ENCODE results near the gene MICALL2. TPM values are rescaled to one million over a fixed set of nuclear protein-coding genes. Genes with fewer than 3 reads are reported as not detected.

The MICALL2 gene
- total RNA-seq, 1 experiment from 2014 or later, result 15.7 TPM

GRCh38 chr7:1388021-1388702 lies 71.1 kb downstream of the MICALL2 start (continued):
- no peak for TF ChIP-seq TEAD4 (CRISPR knock-in tag; IDR thresholded peaks at IDR 0.05)

DNA sequence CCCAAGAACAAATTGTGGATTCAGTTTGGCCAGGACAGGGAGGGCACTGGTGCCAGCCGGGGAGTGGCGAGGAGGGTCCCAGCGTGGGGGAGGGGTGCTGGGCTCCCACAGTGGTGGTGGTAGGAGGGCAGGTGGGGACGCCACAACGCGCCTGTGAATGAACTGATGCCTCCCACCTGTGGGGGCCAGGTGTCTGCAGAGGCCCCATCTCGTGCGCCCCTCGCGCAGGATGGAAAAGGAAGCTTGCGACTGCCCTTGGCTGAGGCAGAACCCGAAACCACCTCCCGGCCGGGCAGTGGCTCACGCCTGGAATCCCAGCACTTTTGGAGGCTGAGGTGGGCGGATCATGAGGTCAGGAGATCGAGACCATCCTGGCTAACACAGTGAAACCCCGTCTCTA lies 72.0 kb downstream of the MICALL2 start:
- ATAC-seq (no peak), DNase-seq (ENCODE audit: low spot score) (no peak)
- Mint-ChIP-seq H3K36me3 (no peaks in the 10 kb centered on the region), H3K4me1 (no peaks in the 10 kb centered on the region), H3K4me3 (no peak overlapping the region), H3K9me3 (peaks cover 11% of the 10 kb centered on the region), H3K27ac (no peak overlapping the region), H3K27me3 (ENCODE audit: low read depth) (peaks cover 3% of the 10 kb centered on the region; the same call in 1 of the 2 replicates)
- no peak for TF ChIP-seq ATF3 (CRISPR knock-in tag; conservative IDR thresholded peaks at IDR 0.05)
- TF ChIP-seq SOX15 (CRISPR knock-in tag; IDR thresholded peaks at IDR 0.05), result no peak
- no peak for TF ChIP-seq ESRRA (CRISPR knock-in tag; IDR thresholded peaks at IDR 0.05; ENCODE audit: borderline replicate concordance)
- TF ChIP-seq, protein P1, sequence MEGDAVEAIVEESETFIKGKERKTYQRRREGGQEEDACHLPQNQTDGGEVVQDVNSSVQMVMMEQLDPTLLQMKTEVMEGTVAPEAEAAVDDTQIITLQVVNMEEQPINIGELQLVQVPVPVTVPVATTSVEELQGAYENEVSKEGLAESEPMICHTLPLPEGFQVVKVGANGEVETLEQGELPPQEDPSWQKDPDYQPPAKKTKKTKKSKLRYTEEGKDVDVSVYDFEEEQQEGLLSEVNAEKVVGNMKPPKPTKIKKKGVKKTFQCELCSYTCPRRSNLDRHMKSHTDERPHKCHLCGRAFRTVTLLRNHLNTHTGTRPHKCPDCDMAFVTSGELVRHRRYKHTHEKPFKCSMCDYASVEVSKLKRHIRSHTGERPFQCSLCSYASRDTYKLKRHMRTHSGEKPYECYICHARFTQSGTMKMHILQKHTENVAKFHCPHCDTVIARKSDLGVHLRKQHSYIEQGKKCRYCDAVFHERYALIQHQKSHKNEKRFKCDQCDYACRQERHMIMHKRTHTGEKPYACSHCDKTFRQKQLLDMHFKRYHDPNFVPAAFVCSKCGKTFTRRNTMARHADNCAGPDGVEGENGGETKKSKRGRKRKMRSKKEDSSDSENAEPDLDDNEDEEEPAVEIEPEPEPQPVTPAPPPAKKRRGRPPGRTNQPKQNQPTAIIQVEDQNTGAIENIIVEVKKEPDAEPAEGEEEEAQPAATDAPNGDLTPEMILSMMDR (IDR thresholded peaks at IDR 0.05), result no peak
- ChIA-PET CTCF (interaction anchor here (1.9 to 2.8 kb wide), 3 partner anchors 14 to 25 kb away, joined by 5 to 12 read pairs (median 8); no protein-coding TSS in a partner anchor), POLR2A (no interaction called here)

DNA sequence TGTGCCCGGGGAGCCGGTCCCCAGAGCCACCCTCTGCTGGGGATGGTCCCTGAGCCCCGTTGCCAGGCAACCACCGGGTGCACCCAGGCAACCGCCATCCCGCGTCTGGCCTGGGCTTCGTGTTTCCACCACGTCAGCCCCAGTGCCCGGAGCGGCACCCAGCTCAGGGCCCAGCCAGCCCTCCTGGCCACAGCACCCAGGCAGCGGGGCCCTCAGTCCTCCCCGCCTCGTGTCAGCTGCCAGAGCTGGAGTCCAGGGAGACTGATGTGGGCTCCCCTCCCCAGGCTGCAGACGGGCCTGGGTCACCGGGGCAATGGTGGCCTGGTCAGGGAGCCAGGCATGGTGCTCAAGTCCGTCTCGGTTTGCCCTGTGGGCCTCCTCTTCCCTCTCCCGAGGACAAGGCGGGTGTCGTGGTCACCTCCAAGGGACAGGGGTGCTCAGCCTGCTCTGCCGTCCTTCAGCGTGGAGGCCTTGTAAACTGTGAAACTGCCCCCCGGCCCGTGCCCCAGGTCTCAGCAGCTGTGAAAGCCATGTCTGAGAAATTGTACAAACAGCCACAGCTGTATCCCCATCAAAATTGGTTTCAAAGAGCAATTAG lies 72.5 kb downstream of the MICALL2 start:
- ChIA-PET CTCF (interaction anchor here (1.3 to 2.8 kb wide), 4 partner anchors 15 to 33 kb away, joined by 5 to 12 read pairs (median 8); no protein-coding TSS in a partner anchor), POLR2A (no interaction called here)
- DNase-seq (ENCODE audit: low spot score) (no peak), ATAC-seq (no peak)
- Mint-ChIP-seq H3K36me3 (no peaks in the 10 kb centered on the region), H3K9me3 (peaks cover 7% of the 10 kb centered on the region), H3K27ac (no peak overlapping the region), H3K4me1 (no peaks in the 10 kb centered on the region), H3K27me3 (ENCODE audit: low read depth) (peaks cover 3% of the 10 kb centered on the region; the same call in 1 of the 2 replicates), H3K4me3 (no peak overlapping the region)
- TF ChIP-seq, protein P2, sequence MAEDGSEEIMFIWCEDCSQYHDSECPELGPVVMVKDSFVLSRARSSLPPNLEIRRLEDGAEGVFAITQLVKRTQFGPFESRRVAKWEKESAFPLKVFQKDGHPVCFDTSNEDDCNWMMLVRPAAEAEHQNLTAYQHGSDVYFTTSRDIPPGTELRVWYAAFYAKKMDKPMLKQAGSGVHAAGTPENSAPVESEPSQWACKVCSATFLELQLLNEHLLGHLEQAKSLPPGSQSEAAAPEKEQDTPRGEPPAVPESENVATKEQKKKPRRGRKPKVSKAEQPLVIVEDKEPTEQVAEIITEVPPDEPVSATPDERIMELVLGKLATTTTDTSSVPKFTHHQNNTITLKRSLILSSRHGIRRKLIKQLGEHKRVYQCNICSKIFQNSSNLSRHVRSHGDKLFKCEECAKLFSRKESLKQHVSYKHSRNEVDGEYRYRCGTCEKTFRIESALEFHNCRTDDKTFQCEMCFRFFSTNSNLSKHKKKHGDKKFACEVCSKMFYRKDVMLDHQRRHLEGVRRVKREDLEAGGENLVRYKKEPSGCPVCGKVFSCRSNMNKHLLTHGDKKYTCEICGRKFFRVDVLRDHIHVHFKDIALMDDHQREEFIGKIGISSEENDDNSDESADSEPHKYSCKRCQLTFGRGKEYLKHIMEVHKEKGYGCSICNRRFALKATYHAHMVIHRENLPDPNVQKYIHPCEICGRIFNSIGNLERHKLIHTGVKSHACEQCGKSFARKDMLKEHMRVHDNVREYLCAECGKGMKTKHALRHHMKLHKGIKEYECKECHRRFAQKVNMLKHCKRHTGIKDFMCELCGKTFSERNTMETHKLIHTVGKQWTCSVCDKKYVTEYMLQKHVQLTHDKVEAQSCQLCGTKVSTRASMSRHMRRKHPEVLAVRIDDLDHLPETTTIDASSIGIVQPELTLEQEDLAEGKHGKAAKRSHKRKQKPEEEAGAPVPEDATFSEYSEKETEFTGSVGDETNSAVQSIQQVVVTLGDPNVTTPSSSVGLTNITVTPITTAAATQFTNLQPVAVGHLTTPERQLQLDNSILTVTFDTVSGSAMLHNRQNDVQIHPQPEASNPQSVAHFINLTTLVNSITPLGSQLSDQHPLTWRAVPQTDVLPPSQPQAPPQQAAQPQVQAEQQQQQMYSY (CRISPR knock-in tag; IDR thresholded peaks at IDR 0.05), result no peak

DNA sequence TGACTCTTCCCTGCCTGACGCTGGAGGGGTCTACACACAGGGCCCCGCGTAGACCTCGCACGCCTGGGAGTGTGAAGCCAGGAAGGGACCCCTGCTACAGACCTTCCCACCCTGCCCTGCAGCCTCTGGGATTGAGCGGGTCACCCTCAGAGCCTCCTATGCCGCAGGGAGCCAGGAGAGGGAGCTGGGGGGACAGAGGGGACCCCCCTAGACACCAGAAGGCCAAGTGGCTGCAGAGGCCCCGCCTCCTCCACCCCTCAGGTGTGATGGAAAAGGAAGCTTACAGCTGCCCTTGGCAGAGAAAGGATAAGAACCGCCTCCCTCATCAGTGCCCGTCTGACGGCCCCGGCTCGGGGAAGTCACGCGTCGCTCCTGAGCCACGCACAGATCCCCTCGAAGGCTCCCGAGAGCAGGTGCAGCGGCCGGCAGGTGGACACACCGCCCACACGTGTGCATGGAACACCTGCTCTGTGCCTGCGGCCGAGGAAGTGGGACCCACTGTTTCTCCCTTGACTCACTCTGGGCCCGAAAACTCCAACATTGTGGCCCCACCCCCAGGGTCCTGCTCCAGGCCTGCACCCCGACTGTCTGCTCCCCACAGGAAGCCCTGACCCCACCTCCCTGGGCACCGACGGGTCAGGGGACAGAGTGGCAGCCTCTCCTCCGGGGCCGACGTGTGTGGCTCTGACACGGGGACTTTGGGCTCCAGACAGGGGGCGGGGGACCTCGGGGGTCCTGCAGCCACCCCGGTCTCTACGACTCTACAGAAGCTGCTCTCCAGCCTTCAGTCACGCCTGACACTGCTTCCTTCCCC lies 73.3 kb downstream of the MICALL2 start:
- ChIA-PET POLR2A (no interaction called here), CTCF (interaction anchor here (0.6 to 2.8 kb wide), 9 partner anchors 10 to 46 kb away, joined by 3 to 12 read pairs (median 4); no protein-coding TSS in a partner anchor)
- DNase-seq (ENCODE audit: low spot score) (peak; percentile 37), ATAC-seq (peak; percentile 84)
- Mint-ChIP-seq H3K27ac (no peak overlapping the region), H3K4me3 (no peak overlapping the region), H3K27me3 (ENCODE audit: low read depth) (peaks cover 3% of the 10 kb centered on the region; the same call in 1 of the 2 replicates), H3K36me3 (no peaks in the 10 kb centered on the region), H3K9me3 (peaks cover under 1% of the 10 kb centered on the region), H3K4me1 (no peaks in the 10 kb centered on the region)
- TF ChIP-seq ZNF263 (CRISPR knock-in tag; IDR thresholded peaks at IDR 0.05; ENCODE audit: low read depth) (no peak), ZNF671 (CRISPR knock-in tag; IDR thresholded peaks at IDR 0.05) (no peak), ESRRA (CRISPR knock-in tag; IDR thresholded peaks at IDR 0.05; ENCODE audit: borderline replicate concordance) (no peak), JAZF1 (CRISPR knock-in tag; IDR thresholded peaks at IDR 0.05) (no peak)
